Upper lobe of left lung (tissue), 6 donors: ENCODE results near the gene PPP1R1B. TPM values are rescaled to one million over a fixed set of nuclear protein-coding genes. Genes with fewer than 3 reads are reported as not detected.

Experiments
- ATAC-seq, 2 donors: fragments of 200-7000 bp; cut with Tn5 transposase; one replicate each; pipeline ENCODE4 v1.9.1; 2022; ENCODE audit warnings: mild to moderate bottlenecking in 2 of 2, moderate library complexity in 2 of 2; ENCODE audit not compliant: low FRiP score in 2 of 2
- DNase-seq, 2 donors: peaks; one replicate each; pipeline ENCODE4 v3.0.0-alpha.2; 2019 to 2020
- H3K27ac ChIP-seq, 4 donors: fragments of 200-600 bp; sonication (generic); one replicate each; pipeline ENCODE4 v1.5.1; 2016 to 2019
- H3K27me3 ChIP-seq, 4 donors: fragments of 200-600 bp; sonication (generic); one replicate each; pipeline ENCODE4 v1.5.1; 2017 to 2019
- H3K36me3 ChIP-seq, 4 donors: fragments of 200-600 bp; sonication (generic); one replicate each; pipeline ENCODE4 v1.5.1; 2016 to 2019
- H3K4me1 ChIP-seq, 4 donors: fragments of 200-600 bp; sonication (generic); one replicate each; pipeline ENCODE4 v1.5.1; 2018 to 2019
- H3K4me3 ChIP-seq, 4 donors: fragments of 200-600 bp; sonication (generic); one replicate each; pipeline ENCODE4 v1.5.1; 2017 to 2019; ENCODE audit warnings: mild to moderate bottlenecking in 2 of 4, moderate library complexity in 1 of 4
- H3K9me3 ChIP-seq, 4 donors: fragments of 200-600 bp; sonication (generic); one replicate each; pipeline ENCODE4 v1.5.1; 2018 to 2019
- EP300 ChIP-seq, 4 donors: sonication (generic); formaldehyde crosslinking; IDR thresholded peaks; one replicate each; pipeline ENCODE4 v1.5.1; 2017; ENCODE audit warnings: antibody characterized with exemption in 4 of 4, control low read depth in 2 of 4
- POLR2A ChIP-seq, 4 donors: fragments of 450-650 bp; IDR thresholded peaks; one replicate each; pipeline ENCODE4 v1.5.1; 2016 to 2017; ENCODE audit warnings: antibody characterized with exemption in 4 of 4, mild to moderate bottlenecking in 2 of 4
- POLR2AphosphoS5 ChIP-seq, 2 donors: sonication (generic); formaldehyde crosslinking; IDR thresholded peaks; one replicate each; pipeline ENCODE4 v1.5.1; 2017; ENCODE audit warnings: antibody characterized with exemption in 2 of 2
- WGBS, 2 donors: methylation state at CpG; one replicate each; pipeline ENCODE4 v1.1.5; 2017 to 2018; 5-methylcytosine and 5-hydroxymethylcytosine counted together
- total RNA-seq, 6 donors: library from RNA; depleted of rRNA in 4 of 6; stranded (reverse); fragments of >200 nt in 4 of 6; gene quantifications; one replicate each; pipeline versions ENCODE4 v1.1.0 to v1.2.1, GENCODE V29; 2016 to 2021
- TF ChIP-seq, protein P1 (sequence below), 6 experiments: fragments of 450-650 bp in 4 of 6; fragments of 200-600 bp in 2 of 6; sonication (generic) in 2 of 6; IDR thresholded peaks; one replicate each; pipeline ENCODE4 v1.5.1; 2016 to 2019; ENCODE audit warnings: antibody characterized with exemption in 6 of 6
- donor health status: DM: no; HTN: no; CAD: no; lungs with moderate emphysema.
- donor health status: DM: no; HTN: yes; CAD: no; lungs with severe emphysema.

The PPP1R1B gene
- total RNA-seq, 6 donors from 2014 or later, result 10.9 to 22.4 (median 13.8) TPM

- H3K27me3 ChIP-seq, result peaks cover 3 to 73% (median 52%) of the 10 kb centered on the region in 4 donors
- H3K4me1 ChIP-seq, result peaks cover 25 to 40% (median 32%) of the 10 kb centered on the region in 4 donors
Measured at GRCh38 chr17:39606434-39607056, 20.2 kb upstream of the PPP1R1B start.

GRCh38 chr17:39607057-39607850, 19.5 kb upstream of the PPP1R1B start:
- H3K9me3 ChIP-seq, result no peaks in the 10 kb centered on the region
- 5% methylated on average over 19 to 30 of the region's 40 CpGs for WGBS, 2 donors
- peaks cover 3 to 66% (median 51%) of the 10 kb centered on the region in 4 donors for H3K27me3 ChIP-seq

More at GRCh38 chr17:39606434-39607056, 20.2 kb upstream of the PPP1R1B start:
- ATAC-seq (peak in 1 of 2 donors; percentile 27), DNase-seq (peak in 1 of 2 donors; percentile 83)
- 0 to 4% methylated on average over 3 to 49 of the region's 66 CpGs for WGBS, 2 donors
- TF ChIP-seq POLR2AphosphoS5 (IDR thresholded peaks at IDR 0.05), result no peak
- no peak for TF ChIP-seq EP300 (IDR thresholded peaks at IDR 0.05)
- TF ChIP-seq, protein P1, sequence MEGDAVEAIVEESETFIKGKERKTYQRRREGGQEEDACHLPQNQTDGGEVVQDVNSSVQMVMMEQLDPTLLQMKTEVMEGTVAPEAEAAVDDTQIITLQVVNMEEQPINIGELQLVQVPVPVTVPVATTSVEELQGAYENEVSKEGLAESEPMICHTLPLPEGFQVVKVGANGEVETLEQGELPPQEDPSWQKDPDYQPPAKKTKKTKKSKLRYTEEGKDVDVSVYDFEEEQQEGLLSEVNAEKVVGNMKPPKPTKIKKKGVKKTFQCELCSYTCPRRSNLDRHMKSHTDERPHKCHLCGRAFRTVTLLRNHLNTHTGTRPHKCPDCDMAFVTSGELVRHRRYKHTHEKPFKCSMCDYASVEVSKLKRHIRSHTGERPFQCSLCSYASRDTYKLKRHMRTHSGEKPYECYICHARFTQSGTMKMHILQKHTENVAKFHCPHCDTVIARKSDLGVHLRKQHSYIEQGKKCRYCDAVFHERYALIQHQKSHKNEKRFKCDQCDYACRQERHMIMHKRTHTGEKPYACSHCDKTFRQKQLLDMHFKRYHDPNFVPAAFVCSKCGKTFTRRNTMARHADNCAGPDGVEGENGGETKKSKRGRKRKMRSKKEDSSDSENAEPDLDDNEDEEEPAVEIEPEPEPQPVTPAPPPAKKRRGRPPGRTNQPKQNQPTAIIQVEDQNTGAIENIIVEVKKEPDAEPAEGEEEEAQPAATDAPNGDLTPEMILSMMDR (IDR thresholded peaks at IDR 0.05), result no peak
- no peak for TF ChIP-seq POLR2A (IDR thresholded peaks at IDR 0.05)
- H3K27ac ChIP-seq, result no peak overlapping the region
- H3K9me3 ChIP-seq, result no peaks in the 10 kb centered on the region
- H3K4me3 ChIP-seq, result peak overlapping the region in 3 of 4 donors; percentile 0 to 15 (median 11)
- no peaks in the 10 kb centered on the region for H3K36me3 ChIP-seq

DNA sequence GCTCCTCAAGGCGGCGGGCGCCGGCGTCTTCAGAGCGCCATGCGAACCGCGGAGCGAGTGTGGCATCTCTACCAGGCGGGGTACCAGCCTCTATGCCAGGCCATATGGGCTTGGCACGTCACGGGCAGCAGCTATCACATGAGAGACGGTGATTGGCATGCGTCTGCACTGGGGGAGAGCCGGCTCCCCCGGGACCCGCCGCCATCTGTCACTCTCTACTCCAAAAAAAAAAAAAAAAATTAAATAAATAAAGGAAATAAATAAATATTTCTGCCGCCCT, 19.0 kb upstream of the PPP1R1B start, which contains the start of gene NEUROD2:
TSS of gene NEUROD2 (minus strand) at position 70 of the 280 bp plus-strand sequence. CDS start 1,321 bp downstream, outside the sequence.
- no peak for ATAC-seq
- Histone ChIP-seq H3K27me3 (peaks cover 3 to 62% (median 48%) of the 10 kb centered on the region in 4 donors), H3K27ac (no peak within 1 kb of the TSS), H3K36me3 (no peaks in the 10 kb centered on the region), H3K4me3 (peak within 1 kb of the TSS in 3 of 4 donors; percentile 0 to 15 (median 11)), H3K4me1 (peaks cover 25 to 40% (median 32%) of the 10 kb centered on the region in 4 donors), H3K9me3 (no peaks in the 10 kb centered on the region)
- WGBS, 2 donors, result 8 to 13% methylated on average over 12 to 20 of the region's 20 CpGs
- TF ChIP-seq POLR2AphosphoS5 (IDR thresholded peaks at IDR 0.05) (no peak), POLR2A (IDR thresholded peaks at IDR 0.05) (no peak), EP300 (IDR thresholded peaks at IDR 0.05) (no peak)
- TF ChIP-seq, protein P1 (IDR thresholded peaks at IDR 0.05), result no peak
- DNase-seq, result peak in 1 of 2 donors; percentile 72

More at GRCh38 chr17:39607057-39607850, 19.5 kb upstream of the PPP1R1B start:
- ATAC-seq (no peak), DNase-seq (peak in 1 of 2 donors; percentile 82)
- no peaks in the 10 kb centered on the region for H3K36me3 ChIP-seq
- peak overlapping the region in 2 of 4 donors; percentile 0 to 15 for H3K4me3 ChIP-seq
- no peak overlapping the region for H3K27ac ChIP-seq
- TF ChIP-seq POLR2AphosphoS5 (IDR thresholded peaks at IDR 0.05), result no peak
- TF ChIP-seq, protein P1 (IDR thresholded peaks at IDR 0.05), result no peak
- H3K4me1 ChIP-seq, result peaks cover 25 to 40% (median 32%) of the 10 kb centered on the region in 4 donors

DNA sequence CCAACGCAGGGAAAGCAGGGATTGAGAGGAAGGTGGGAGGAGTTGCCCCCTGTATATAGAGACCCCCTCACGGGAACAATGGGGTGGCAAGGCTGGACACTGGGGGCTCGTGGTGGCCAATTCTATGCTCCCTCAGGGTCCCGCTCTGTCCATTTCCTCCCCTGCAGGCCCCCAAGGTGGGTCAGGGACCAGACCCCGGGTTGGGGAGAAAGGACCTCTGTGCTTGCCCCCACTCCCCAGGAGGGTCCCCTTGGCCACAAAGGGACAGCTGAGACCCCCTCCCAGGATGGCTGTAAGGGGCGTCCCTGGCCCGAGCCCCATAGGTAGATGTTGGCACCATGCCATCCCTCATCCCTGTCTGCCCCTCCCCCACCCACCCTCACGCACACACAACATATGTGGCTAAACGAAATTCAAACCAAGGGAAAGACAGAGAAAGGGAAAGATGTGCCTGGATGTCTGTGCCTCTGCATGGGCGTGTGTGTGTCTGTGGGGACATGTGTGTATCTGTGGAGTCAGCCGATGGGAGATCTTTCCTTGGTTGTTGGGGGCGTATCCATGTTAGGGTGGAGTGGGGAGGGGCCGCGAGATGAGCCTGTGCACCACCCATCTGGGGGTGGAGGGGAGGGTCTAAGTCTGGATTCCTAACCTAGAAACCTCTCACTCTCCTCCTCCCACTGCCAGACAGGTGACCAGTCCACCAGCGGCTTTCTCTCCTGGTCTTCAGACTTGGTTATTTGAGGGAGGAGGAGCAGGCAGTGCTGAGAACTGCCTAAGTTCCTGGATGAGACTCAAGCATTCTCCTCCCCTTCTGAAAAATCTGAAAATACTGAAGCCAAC, 18.4 kb upstream of the PPP1R1B start:
- H3K27me3 ChIP-seq, result peaks cover 0 to 58% (median 45%) of the 10 kb centered on the region in 4 donors
- no peak for TF ChIP-seq EP300 (IDR thresholded peaks at IDR 0.05)
- TF ChIP-seq POLR2A (IDR thresholded peaks at IDR 0.05), result no peak
- TF ChIP-seq, protein P1 (IDR thresholded peaks at IDR 0.05), result no peak
- TF ChIP-seq POLR2AphosphoS5 (IDR thresholded peaks at IDR 0.05), result no peak
- no peaks in the 10 kb centered on the region for H3K36me3 ChIP-seq
- ATAC-seq (peak in 1 of 2 donors; percentile 30), DNase-seq (no peak)
- no peak overlapping the region for H3K27ac ChIP-seq
- no peak overlapping the region for H3K4me3 ChIP-seq
- H3K4me1 ChIP-seq, result peaks cover 25 to 40% (median 32%) of the 10 kb centered on the region in 4 donors
- no peaks in the 10 kb centered on the region for H3K9me3 ChIP-seq
- WGBS, 2 donors, result 18 to 20% methylated on average over 14 to 15 of the region's 15 CpGs
